Frontal cortex (tissue), 4 donors: ENCODE results near the gene RCN2. TPM values are rescaled to one million over a fixed set of nuclear protein-coding genes. Genes with fewer than 3 reads are reported as not detected.
"Not testable (repeated sequence)": the region's sequence is repeated elsewhere in the genome, so short reads cannot be mapped to it uniquely, and the experiment has no call there.

Experiments
- DNase-seq, 2 donors: peaks; one replicate each; pipeline ENCODE4 v3.0.0; 2012; ENCODE audit warnings: low spot score in 2 of 2
- FAIRE-seq: peaks from 2 replicates; lab custom pipeline; 2012; peaks lifted over from hg19 to GRCh38; lab: Jason Lieb, UNC
- total RNA-seq: library from RNA; depleted of rRNA; stranded (reverse); fragments of >200 nt; gene quantifications from one replicate; pipeline ENCODE4 v1.2.3, GENCODE V29; 2014
- donor health status: control.
- donor health status: control.
- donor health status: control.

Gene RCN2, protein sequence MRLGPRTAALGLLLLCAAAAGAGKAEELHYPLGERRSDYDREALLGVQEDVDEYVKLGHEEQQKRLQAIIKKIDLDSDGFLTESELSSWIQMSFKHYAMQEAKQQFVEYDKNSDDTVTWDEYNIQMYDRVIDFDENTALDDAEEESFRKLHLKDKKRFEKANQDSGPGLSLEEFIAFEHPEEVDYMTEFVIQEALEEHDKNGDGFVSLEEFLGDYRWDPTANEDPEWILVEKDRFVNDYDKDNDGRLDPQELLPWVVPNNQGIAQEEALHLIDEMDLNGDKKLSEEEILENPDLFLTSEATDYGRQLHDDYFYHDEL
- total RNA-seq = 65.2 TPM

DNA sequence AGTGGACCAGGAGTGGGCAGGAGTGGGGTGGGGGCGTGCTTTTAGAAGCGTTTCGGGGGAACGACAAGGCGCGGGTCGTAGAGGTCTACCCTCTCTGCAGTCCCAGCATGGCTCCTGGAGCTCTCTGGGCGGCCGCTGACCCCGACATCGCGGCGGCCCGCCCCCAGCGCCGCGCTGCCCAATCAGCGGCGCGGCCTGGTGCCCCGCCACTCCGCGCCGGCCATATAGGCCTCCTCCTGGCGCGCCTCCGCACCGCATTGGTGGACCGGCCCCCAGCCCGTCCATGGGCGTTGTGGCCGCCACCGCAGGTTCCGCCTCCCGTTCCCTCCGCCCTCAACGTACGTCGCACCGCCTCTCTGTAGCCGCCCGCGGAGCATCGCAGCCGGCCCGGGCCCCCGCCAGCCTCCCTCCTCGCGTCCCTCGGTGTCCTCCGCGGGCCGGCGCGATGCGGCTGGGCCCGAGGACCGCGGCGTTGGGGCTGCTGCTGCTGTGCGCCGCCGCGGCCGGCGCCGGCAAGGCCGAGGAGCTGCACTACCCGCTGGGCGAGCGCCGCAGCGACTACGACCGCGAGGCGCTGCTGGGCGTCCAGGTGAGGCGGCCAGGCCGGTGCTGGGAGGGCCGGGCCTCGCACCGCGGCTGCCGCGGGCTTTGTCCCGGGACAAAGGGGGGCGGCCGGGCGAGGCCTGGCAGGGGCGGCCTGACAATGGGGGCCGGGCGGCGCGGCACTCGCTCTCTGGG is at the start of gene RCN2:
Gene RCN2, plus strand, starts transcription at position 353 of the 738 bp plus-strand sequence. Its CDS starts 93 bp downstream, at position 446.
- DNase-seq = peak; percentile 90 to 95
- no peak for FAIRE-seq

DNA sequence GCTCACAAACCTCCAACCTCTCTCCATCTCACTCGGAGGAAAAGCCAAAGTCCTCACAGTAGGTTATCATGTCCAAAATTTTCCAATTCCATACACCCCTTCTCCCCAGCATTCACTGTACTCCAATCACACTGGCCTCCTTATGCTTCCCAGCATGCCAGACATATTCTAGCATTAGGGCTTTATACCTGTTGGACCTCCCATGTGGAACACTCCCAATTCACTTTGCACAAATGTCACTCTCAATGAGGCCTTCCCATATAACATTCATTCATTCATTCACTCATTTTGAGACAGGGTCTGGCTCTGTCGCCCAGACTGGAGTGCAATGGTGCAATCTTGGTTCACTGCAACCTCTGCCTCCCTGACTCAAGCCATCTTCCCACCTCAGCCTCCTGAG is 46.3 kb upstream of the RCN2 start:
- FAIRE-seq (no peak), DNase-seq (no peak)

DNA sequence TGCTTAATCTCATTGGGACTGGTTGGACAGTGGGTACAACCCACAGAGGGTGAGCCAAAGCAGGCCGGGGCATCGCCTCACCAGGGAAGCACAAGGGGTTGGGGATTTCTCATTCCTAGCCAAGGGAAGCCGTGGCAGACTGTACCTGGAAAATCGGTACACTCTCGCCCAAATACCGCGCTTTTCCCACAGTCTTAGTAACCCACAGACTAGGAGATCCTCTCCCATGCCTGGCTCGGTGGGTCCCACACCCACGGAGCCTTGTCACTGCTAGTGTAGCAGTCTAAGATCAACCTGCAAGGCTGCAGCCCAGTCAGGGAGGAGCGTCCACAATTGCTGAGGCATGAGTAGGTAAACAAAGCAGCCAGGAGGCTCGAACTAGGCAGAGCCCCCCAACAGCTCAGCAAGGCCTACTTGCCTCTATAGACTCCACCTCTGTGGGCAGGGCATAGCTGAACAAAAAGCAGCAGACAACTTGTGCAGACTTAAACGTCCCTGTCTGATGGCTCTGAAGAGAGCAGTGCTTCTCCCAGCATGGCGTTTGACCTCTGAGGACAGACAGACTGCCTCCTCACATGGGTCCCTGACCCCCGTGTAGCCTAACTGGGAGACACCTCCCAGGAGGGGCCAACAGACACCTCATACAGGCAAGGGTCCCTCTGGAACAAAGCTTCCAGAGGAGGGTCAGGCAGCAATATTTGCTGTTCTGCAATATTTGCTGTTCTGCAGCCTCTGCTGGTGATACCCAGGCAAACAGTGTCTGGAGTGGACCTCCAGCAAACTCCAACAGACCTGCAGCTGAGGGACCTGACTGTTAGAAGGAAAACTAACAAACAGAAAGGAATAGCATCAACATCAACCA is 44.0 kb upstream of the RCN2 start:
- not testable (repeated sequence) for DNase-seq, FAIRE-seq

DNA sequence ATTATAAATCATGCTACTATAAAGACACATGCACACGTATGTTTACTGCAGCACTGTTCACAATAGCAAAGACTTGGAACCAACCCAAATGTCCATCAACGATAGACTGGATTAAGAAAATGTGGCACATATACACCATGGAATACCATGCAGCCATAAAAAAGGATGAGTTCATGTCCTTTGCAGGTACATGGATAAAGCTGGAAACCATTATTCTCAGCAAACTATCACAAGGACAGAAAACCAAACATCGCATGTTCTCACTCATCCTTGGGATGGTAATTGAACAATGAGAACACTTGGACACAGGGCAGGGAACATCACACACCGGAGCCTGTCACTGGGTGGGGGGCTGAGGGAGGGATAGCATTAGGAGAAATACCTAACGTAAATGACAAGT is 38.7 kb upstream of the RCN2 start:
- DNase-seq, FAIRE-seq: not testable (repeated sequence)

DNA sequence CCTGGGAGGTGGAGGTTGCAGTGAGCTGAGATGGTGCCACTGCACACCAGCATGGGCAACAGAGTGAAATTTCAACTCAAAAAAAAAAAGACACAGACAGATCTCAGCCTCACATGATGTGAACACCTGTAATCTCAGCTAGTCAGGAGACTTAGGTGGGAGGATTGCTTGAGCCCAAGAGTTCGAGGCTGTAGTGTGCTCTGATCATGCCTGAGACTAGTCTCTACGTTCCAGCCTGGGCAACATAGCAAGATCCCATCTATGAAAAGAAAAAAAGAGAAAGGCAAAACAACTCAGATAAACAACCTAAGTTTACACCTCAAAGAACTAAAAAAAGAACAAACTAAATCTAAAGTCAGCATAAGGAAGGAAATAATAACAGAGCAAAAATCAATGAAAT is 37.4 kb upstream of the RCN2 start:
- DNase-seq (no peak), FAIRE-seq (no peak)

DNA sequence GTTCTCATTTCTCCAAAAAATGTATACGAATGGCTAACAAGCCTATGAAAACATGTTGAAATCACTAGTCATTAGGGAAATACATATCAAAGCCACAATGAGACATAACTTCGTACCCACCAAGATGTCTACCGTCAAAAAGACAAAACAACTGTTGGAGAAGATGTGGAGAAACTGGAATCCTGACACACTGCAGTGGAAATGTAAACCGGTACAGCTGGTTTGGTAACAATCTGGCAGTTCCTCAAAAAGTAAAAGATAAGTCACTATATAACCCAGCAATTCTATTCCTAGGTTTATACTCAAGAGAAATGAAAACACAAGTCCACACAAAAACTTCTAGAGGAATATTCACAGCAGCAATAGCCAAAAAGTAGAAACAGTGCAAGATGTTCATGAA is 33.4 kb upstream of the RCN2 start:
- DNase-seq = no peak

DNA sequence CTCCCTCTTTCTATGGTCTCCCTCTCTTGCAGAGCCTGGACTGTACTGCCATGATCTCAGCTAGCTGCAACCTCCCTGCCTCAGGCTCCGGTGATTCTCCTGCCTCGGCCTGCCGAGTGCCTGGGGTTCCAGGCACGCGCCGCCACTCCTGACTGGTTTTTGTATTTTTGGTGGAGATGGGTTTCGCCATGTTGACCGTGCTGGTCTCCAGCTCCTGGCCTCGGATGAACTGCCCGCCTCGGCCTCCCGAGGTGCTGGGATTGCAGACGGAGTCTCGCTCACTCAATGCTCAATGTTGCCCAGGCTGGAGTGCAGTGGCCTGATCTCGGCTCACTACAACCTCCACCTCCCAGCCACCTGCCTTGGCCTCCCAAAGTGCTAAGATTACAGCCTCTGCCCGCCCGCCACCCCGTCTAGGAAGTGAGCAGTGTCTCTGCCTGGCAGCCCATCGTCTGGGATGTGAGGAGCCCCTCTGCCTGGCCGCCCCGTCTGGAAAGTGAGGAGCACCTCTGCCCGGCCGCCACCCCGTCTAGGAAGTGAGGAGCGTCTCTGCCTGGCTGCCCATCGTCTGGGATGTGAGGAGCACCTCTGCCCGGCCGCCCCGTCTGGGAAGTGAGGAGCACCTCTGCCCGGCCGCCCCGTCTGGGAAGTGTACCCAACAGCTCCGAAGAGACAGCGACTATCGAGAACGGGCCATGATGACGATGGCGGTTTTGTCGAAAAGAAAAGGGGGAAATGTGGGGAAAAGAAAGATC is 32.2 kb upstream of the RCN2 start:
- not testable (repeated sequence) for DNase-seq, FAIRE-seq

More for the DNA sequence above, 33.4 kb upstream of the RCN2 start:
- FAIRE-seq = no peak

DNA sequence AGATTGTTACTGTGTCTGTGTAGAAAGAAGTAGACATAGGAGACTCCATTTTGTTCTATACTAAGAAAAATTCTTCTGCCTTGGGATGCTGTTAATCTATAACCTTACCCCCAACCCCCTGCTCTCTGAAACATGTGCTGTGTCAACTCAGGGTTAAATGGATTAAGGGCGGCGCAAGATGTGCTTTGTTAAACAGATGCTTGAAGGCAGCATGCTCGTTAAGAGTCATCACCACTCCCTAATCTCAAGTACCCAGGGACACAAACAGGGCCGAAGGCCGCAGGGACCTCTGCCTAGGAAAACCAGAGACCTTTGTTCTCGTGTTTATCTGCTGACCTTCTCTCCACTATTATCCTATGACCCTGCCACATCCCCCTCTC is 31.6 kb upstream of the RCN2 start:
- not testable (repeated sequence) for FAIRE-seq

DNA sequence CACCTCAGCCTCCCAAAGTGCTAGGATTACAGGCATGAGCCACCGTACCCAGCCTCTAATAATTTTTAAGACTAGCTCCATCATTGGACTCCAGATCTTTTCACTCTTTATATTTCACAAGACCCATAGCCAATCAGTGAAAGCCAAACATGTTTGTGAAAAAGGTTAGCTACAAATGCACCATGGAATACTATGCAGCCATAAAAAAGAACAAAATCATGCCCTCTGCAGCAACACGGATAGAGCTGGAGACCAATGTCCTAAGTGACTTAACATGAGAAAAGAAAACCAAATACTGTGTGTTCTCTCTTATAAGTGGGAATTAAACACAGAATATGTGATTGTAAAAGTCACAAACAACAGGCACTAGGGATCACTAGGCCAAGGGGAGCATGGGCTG is 29.6 kb upstream of the RCN2 start:
- FAIRE-seq (no peak), DNase-seq (no peak)

More for the DNA sequence above, 31.6 kb upstream of the RCN2 start:
- not testable (repeated sequence) for DNase-seq

DNA sequence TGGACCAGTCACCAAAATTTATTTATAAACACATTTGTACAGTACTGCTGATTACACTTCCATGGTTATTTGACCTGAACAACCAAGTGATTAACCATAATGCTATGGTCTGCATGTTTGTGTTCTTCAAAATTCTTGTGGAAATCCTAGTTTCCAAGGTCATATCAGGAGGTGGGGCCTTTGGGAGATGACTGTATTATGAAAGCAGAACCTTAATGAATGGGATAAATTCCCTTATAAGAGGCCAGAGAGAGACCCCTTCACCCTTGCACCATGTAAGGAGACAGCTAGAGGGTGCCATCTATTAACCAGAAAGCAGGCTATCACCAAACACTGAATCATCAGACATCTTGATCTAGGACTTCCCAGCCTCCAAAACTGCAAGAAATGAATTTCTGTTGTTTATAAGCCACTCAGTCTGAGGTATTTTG is 28.3 kb upstream of the RCN2 start:
- peak in 1 of 2 donors; percentile 17 for DNase-seq
- FAIRE-seq = no peak

DNA sequence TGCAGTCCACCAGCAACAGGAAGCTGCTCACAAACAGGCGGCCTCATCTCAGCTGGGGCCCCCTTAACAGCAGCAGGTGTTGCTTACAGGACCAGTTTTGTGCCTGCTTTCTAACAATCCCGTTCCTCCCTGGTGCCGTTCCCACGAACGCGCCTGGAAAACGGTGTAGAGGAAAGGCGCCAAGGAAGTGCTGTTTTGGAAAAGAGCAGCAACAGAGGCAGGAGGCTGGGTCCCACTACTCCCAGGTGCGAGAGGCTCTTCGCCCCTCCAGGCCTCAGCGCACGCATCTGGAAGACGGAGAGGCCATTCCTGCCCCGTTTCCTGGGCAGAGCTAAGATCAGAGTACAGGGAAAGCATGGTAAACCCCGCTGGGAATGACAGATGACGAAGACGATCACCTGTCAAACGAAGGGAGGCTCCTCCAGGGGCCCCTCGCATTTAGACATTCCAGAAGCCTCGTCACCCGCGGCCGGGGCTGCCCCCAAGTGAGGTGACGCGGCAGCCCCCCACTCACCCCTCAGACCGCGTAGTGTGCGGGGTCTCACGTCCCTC is 27.0 kb upstream of the RCN2 start:
- DNase-seq = peak; percentile 36 to 45
- no peak for FAIRE-seq

DNA sequence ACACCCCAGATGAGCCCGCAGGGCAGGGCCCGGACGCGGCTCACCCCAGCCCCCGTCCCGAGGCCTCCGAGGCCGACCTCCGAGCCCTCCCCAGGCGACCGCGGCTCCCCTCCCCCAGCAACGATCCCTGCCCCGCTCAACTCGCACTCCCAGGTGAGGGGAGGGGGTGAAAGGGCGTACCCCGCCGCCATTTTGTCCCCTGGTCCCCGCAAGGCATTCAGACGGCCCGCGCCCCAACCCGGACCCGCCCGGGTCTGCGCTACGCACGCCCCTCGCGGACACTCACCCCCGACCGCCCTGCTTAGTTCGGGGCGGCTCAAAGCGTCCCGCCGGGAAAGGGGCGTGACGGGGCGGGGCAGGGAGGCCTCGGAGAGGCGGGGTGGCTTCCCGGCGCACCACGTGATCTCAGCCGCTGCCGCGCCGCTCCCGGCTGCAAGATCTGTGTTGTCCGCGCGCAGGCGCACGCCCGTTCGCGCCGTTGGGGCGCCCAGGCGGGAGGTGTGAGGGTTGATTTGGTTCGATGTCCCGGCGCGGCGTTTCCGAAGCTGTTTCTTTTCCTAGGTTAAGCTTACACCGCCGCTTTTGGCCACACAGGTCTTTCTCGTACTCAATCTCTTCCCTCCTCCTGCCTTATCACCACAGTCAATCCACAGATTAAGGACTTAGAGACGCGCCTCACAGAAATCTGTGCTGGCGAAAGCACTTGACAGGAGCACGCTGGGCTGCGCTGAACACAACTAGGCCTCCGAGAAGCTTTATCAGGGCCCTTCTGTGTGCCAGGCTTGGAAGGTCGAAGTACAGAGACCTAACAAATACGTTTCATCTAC is 26.3 kb upstream of the RCN2 start, which contains the start of gene SCAPER:
Gene SCAPER, minus strand, starts transcription at position 328 of the 827 bp plus-strand sequence. CDS start 21,523 bp downstream, outside the sequence.
- FAIRE-seq (no peak), DNase-seq (peak; percentile 92 to 93)

DNA sequence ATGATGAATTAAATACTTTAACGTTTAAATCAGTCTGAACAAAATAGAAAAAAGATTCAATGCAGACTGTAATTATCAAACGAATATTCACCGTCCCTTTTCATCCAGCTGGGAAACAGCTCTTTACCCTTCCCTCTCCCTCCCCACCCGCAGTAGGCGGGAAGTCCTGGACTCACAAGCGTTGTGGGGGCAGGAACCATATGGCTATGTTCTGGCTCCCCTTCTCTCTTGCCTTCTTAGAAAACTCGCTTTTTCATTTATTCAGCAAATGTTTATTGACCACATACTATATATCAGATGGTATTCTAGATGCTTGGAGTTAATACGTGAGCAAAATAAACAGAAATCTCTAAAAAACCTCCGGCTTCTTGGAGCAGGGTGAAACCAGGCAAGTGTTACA is 25.7 kb upstream of the RCN2 start:
- FAIRE-seq = no peak
- DNase-seq = peak in 1 of 2 donors; percentile 27

DNA sequence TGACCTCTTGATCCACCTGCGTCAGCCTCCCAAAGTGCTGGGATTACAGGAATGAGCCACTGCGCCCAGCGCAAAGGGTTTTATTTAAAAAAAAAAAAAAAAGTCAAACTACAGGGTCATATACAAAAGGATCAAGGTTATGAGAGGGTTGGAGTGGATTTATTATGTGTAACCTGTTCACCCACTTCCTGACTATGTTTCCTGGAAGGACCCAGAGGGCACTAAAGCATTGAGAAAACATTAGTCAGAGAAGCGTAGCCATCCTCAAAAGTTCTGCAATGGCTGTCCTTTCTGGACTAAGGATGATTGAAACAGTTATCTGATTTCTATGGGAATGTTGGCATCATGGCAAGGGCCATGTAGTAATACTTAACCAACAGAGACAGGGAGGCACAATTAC is 19.1 kb upstream of the RCN2 start:
- no peak for DNase-seq
- FAIRE-seq = no peak

DNA sequence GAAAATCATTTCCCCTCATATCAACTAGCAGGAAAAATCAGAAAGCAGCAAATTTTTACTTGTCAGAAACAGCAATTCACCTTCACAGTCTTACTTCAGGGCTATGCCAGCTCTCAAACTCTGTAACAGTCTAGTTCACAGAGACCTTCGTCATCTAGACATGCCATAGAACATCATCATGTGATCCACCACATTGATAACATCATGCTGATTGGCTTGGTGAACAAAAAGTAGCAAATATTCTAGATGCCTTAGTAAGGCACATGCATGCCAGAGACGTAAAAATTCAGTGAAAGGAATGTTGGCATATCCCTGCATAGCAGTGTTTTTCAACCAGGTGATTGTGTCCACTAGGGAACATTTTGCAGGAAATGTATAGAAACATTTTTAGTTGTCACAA is 17.8 kb upstream of the RCN2 start:
- no peak for FAIRE-seq
- no peak for DNase-seq

DNA sequence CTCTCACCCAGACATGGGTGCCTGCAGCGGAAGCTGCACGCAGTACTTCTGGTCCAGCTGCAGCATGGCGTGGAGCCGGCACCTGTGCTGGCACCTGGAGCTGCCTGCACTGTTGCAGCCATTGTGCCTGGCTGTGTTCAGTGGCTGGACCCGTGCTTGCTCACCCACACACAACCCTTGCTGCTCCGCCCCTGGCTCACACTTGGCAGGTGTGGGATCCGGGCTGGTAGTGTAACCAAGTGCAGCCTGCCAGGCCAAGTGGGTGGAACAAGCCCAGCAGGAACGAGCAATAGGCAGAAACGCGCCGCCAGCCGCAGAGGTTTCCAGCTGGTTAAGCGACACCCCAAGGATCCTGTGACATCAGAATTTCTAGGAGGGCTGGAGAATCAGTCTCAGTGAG is 15.2 kb upstream of the RCN2 start:
- FAIRE-seq = no peak
- no peak for DNase-seq

DNA sequence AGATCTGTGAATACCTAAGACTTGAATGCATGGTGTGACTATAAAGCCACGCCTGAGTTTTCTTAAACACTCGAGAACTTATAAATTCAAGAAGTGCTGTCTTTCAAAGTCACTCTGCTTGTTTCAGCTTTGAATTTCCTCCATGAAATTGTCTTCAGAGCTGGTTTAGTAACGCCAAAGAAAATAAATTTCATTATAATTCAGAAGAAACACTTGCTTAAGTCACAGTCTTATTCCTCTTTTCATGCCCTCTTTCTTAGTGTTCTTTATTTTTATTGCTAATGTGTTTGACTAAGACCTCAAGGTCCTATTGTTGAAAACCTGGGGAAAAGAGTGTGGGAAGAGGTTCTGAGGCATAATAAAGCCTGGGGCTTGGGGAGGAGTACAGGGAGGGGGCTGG is 3.3 kb upstream of the RCN2 start:
- no peak for FAIRE-seq

DNA sequence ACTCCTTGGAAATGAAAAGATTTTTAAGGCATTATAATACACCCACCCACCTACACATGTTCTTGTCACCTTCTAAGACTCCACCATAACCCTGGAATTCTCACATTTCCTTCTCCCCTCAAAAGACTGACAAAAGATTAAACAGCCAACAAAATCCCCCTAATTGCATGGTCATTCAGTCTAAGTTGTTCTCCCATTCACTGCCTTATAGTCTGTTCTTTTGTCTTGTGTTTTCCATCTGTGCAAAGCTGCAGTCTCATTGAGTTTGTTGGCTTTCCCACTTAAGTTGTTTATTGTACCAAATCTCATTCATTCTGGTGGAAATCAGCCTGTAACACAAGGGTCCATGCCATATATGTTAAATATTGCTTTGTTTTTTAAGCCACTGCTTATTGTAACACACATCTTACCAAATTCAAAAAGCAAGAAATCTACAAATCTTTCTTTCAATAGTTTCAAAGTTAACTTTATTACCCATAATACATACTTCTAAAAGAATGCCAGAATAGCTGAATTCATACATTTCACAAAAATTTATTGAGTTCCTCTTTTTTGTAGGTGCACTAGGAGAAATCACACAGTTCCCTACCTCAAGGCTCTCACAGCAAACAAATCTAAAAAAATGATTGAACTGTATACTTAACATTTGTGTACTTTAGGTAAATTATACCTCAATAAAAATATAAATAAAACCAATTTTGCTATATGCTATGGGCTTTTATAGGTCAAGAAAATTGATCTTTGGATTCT is 2.4 kb upstream of the RCN2 start:
- DNase-seq (no peak), FAIRE-seq (no peak)

More for the DNA sequence above, 3.3 kb upstream of the RCN2 start:
- no peak for DNase-seq
